HG02678 (cell line): ENCODE data around the gene SULT1A4.
A peak's percentile ranks its signal among the peaks of the same experiment; 100 is the strongest.
"Not testable (repeated sequence)": the region's sequence is repeated elsewhere in the genome, so short reads cannot be mapped to it uniquely, and the experiment has no call there.

Experiments used
- ATAC-seq: cut with Tn5 transposase; IDR thresholded peaks from one replicate; pipeline ENCODE4 v1.9.1; 2021; ENCODE audit warnings: mild to moderate bottlenecking, moderate library complexity; ENCODE audit not compliant: unreplicated experiment

Gene SULT1A4

DNA sequence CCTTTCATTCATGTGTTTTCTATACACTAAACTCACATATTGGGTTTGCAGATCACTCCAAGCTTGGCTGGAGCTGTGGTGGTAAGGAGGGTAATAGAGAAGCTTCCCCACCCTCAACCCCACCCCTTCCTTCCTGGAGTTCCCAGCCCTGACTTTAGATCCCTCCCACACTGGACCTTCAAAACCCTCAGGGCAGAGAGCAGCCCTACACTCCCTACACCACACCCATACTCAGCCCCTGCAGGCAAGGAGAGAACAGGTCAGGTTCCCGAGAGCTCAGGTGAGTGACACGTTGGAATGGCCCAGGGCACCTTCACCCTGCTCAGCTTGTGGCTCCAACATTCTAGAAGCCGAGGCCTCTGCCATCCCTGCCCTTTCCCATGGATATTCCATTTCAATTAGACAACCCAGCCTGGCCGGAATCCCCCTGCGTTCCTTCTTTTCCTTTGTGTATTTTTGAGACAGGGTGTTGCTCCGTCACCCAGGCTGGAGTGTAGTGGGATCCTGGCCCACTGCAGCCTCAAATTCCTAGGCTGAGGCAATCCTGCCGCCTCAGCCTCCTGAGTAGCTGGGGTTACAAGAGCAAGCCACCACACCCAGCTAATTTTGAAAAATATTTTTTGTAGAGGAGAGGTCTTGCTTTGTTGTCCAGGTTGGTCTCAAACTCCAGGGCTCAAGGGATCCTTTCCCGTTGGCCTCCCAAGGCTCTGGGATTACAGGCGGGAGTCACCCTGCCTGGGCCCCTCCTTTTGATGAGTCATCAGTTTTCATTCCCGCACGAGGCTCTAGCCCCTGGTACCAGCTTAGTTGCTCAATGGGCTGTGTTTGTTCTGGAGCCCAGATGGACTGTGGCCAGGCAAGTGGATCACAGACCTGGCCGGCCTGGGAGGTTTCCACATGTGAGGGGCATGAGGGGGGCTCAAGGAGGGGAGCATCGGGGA, at the start of gene SULT1A4:
Gene SULT1A4 (plus strand): TSS at position 208 of the 941 bp plus-strand sequence. CDS start 1,473 bp downstream, outside the sequence.
- ATAC-seq, result not testable (repeated sequence)

- not testable (repeated sequence) for ATAC-seq
These were observed 36.1 kb upstream of the SULT1A4 start for GRCh38 chr16:29423587-29423986.

DNA sequence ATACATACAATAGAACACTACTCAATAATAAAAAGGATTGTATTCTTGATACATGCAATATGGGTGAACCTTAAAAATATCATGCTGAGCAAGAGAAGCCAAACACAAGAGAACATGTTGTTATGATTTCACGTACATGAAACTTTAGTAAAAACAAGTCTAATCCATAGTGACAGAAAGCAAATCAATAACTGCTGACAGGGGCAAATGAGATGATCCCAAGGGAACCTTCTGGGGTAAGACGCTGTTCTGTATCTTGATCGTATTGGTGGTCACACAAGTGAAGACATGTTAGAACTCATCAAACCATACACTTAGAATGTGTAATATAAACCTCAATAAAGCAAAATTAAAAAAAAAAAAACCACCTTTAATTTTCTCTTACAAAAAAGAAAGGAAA, 34.3 kb upstream of the SULT1A4 start:
- ATAC-seq, result not testable (repeated sequence)

- not testable (repeated sequence) for ATAC-seq
These were observed 6.0 kb upstream of the SULT1A4 start for GRCh38 chr16:29453754-29454153.

- peak; percentile 86 for ATAC-seq
These were observed 5.4 kb upstream of the SULT1A4 start, which contains the start of the genes BOLA2 and SLX1B for GRCh38 chr16:29454269-29454668. TSS of gene BOLA2 (minus strand) at chr16:29454351. CDS start at chr16:29454253, 98 bp downstream. TSS of gene SLX1B (plus strand) at chr16:29454533.

GRCh38 chr16:29454828-29455227, 4.9 kb upstream of the SULT1A4 start:
- peak; percentile 65 for ATAC-seq

DNA sequence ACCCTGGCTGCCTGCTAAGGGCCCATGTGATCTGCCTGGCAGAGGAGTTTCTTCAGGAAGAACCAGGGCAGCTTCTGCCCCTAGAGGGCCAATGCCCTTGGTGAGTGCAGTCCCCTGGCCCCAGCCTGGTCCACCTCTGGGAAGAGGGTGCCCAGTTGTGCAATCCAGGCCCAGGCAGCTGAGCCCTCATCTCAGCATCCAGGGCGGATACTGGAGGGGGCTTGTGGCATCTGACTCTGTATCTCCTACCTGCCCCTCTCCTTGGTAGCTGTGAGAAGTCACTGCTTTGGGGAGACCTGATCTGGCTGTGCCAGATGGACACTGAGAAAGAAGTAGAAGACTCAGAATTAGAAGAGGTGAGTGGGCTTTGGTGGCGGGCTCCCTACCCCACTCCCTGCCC, 2.1 kb upstream of the SULT1A4 start:
- not testable (repeated sequence) for ATAC-seq

- not testable (repeated sequence) for ATAC-seq
These were observed 926 bp downstream of the SULT1A4 start for GRCh38 chr16:29460647-29461030.

GRCh38 chr16:29465985-29466824, 6.5 kb downstream of the SULT1A4 start:
- not testable (repeated sequence) for ATAC-seq

DNA sequence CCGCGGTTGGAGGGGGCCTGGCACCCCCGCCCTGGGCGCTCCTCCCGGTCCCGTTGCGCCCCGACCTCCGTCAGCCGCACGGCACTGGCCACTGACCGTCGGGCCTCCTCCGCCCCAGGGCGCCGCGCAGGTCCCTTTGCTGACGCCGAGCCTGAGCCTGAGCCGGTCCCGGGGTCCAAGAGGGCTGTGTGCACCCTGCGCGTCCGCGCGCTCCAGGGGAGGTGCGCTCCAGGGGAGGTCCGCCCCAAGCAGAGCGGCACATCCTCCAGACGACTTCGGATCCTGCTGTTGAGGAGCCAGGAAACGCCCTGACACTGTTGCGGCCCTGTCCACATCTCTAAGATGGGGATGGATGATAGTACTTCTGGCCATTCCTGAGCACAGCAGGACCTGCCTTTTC, 7.2 kb downstream of the SULT1A4 start:
- not testable (repeated sequence) for ATAC-seq

DNA sequence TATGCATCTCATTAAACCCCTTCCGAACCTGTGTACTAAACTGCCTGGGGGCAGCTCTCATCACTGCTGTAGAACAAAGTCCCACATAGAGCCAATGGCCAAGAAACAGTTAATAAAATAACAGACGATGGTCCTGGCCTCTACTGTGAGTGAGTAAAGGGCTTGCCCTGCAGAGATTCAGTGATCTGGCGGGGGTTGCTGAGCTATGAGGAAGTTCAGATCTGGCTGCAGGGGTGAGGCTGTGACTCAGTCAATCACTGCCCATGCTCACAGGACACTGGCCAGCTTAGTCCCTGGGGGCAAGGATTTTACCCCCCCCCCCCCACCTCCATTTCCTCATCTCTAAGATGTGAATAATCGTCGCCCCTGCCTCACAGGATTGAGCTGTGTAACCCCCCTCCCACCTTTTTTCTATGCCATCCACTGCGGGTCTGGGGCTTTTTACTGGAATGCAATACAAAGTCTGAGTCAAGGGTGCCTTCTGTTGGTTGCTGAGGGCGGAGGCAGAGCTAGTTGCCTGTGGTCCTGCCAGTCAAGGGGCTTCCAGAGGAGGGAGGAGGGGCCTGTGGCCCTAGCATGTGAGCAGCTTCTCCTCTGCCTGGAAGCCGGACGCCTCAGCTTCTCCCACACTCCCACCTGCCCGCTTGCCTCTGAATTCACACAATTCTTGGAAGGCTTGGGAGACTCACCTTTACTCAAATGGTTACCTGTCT, 8.1 kb downstream of the SULT1A4 start:
- not testable (repeated sequence) for ATAC-seq

GRCh38 chr16:29469660-29470059, 9.9 kb downstream of the SULT1A4 start:
- not testable (repeated sequence) for ATAC-seq

- not testable (repeated sequence) for ATAC-seq
These were observed 12.4 kb downstream of the SULT1A4 start for GRCh38 chr16:29472065-29472464.

GRCh38 chr16:29482276-29482675, 22.6 kb downstream of the SULT1A4 start:
- not testable (repeated sequence) for ATAC-seq

GRCh38 chr16:29506308-29506707, 46.6 kb downstream of the SULT1A4 start, which contains the start of gene NPIPB12:
TSS of gene NPIPB12 (minus strand) at chr16:29506408.
- not testable (repeated sequence) for ATAC-seq
